GM18526 (cell line): ENCODE results near the gene CCDC27.

Experiments
- POLR2A ChIP-seq: IDR thresholded peaks from 3 replicates; pipeline ENCODE4 v1.6.1; 2011; ENCODE audit not compliant: insufficient read length; ENCODE audit errors: extremely low read depth

CCDC27 gene

DNA sequence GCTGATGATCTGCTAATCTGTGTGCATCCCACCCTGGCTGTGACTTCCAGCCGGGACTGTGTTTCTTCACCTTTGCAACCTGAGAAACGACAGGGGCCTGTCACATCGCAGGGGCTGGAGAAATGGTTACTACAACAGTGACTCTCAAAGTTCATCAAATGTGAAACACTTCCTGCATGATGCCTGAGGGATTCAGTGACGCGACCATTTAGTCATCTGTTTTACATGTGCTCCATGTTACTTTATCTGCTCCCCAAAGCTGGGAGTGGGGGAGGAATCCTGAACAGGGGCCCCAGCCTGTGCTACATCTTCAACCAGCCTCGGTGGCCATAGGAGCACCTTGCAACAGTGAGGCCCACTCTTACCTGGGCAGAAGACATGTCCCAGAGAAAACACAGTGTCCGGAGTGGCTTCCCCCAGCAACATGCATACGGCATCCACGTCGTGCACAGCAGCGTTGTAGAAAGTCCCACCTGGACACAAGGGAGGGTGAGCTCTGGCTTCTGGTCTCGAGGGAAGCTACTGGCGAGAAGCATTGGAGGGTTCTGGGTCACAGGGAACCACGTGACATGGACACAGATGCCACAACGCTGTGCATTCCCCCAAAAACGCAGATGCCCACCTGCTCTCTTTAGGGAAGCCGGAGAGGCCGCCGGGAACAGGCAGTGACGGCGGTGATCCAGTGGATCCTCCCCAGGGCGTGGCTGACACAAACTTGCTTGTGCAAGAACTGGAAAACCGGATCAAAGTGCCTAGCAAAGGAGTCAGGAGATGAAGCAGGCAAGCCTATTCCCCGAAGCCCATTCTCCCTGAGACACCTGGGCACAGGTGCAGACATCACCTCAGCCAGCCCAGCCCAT, 9.6 kb upstream of the CCDC27 start:
- TF ChIP-seq POLR2A = no peak

DNA sequence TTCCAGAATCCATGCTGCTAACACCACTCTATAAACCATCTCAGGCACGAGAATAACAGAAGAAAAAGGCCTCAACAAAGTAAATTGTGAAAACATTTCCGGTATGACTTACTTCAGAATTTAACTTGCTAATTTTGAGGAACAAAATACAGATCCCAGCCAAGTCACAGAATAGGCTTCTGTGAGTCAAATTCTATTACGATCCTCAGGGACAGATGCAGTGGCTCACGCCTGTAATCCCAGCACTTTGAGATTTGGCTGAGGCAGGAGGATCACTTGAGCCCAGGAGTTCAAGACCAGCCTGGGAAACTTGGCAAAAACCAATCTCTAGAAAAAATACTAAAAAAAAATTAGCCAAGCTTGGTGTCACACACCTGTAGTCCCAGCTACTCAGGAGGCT, 8.8 kb upstream of the CCDC27 start:
- TF ChIP-seq POLR2A = no peak

DNA sequence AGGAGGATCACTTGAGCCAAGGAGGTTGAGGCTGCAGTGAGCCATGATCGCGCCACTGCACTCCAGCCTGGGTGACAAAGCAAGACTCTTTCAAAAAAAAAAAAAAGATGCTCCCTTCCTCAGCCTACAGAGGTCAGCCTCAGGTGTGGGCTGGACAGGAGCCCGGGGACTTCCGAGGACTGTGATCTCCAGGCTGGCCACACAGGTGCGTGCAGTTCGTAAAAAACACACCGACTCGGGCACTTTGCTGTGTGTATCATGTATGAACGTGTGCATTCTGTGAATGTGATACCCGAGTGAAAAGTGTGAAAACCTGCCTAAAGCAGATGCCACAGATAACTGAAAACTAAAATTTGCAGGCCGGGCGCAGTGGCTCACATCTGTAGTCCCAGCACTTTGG, 8.4 kb upstream of the CCDC27 start:
- no peak for TF ChIP-seq POLR2A

DNA sequence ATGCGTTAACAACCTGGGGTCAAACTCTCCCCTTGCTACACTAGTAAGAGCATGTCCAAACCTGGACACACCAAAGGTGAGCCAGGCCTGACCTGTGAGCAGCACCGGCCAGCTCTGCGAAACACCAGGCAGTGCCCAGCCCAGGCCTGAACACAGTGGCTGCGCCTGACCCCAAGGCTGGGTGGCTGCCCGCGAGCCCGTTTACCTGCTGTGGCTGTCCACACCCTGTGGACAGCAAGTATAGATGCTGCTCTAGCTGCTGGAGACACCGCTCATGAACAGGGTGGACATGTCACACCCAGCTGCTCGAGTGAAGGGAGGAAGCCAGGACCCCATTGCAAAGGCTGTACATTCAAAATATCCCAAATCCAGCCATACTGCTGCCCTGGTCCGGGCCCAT, 7.6 kb upstream of the CCDC27 start:
- no peak for TF ChIP-seq POLR2A

DNA sequence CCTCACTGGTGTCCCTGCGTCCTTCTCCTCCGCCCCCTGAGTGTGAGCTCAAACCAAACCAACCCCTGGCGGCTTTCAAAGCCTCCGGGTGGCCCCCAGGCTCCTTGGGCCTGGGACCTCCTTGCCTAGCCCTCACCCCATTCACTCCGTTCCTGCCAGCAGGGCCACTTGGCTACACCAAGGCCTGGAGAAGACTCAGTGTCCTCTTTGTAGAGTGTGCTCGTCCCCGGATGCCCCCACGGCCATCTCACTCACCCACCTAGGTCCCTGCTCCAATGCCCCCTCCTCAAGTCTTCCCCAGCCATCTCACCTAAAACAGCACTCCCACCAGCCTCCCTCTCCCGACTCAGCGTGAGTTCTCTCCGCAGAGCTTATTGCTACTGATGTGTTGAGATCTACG, 7.2 kb upstream of the CCDC27 start:
- no peak for TF ChIP-seq POLR2A

DNA sequence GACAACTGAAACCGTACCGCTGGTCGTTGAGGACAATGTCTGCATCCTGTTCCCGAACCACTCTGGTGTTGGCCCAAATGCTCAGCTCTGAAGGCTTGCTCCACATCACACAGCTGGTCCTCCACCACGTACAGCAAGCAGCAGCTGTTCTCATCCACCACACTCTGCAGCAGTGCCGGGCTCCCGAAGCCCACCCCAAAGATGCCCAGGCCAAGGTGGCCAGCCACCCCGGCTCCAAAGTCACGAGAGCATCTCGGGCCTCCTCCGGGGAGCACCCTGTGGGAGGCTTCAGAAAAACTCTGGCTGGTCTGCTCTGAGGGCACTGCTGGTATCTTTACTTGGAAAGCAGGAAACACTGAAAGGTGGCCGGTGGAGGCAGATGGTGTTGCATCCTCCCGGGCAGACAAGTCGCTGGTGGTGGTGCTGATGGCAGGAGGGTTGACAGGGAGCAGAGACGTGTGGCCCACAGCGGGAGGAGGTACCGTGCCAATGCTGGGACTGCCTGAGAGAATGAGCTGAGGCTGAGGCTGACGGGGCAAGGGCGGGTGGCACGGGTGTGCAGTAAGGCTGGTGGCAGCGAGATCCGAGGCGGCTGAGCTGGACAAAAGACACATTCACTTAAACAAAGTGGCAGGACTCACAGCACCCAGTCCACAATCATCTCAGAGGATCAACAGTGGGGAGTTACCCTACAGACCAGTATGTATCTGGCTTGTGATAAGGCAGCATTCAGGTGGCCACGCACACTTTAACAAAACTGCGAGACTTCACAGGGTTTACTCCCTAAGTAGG, 6.5 kb upstream of the CCDC27 start:
- TF ChIP-seq POLR2A = no peak

DNA sequence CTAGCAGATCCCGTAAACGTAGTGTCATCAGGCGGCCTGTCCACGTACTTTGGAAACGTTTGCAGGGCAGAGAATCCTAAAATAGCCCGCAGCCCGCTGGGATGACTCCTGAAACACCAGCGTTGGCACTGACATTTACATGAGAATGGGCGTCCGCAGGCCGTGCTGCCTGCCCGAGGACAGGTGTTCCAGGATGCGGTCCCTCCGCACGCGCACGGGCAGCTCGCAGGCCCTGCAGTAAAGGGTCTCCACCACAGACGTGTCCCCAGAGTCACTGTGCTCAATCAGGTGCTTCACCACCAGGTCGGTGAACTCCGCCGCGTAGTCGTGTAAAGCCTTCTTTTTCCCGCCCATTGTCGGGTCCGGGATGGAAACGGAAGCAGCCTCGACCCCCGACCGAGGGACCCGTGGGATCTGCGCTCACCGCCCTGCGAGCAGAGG, 5.8 kb upstream of the CCDC27 start:
- TF ChIP-seq POLR2A = no peak

DNA sequence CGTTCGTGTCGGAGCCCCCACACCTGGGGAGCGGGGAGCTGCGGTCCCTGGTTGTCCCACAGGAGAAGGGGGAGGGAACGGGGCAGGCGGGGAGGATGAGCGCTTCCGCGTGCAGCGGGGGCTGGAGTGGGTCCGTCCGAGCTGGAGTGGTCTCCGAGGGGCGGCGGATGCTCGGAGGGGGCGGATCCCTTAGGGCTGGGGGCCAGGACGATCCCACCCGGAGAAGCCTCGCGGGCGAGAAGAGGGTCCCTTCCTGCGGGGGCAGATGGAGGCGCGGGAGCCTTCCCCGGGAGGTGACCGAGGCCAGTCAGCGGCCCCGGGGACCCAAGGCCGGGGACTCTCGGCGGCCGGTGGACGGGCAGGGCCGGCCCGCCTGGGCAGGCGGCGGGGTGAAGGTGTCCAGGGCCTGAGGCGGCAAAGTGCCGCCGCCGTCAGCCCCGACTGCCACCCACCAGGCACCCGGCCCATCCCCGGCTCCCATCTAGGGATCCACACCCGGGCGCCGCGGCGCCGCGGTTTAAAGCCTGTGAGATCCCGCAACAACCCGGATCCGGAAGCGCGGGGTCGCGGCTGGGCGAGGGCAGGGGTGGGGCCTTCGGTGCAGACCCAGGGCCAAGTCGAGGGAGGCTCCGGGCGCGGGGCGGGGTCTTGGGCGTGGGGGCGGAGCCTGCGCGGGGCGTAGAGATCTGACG, 5.3 kb upstream of the CCDC27 start:
- TF ChIP-seq POLR2A = peak; percentile 61

DNA sequence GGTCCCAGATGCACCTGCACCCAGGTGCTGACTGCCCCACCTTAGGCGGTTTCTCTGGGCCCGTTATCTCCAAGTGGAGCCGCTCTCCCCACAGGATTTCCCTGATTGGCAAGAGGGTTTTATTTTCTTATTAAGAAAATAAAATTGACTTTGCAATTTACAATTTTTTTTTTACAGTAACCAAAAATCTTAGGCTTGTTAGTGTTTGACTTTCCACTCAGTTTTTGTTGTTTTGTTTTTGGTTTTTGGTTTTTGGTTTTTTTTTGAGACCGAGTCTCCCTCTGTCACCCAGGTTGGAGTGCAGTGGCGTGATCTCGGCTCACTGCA, 4.8 kb upstream of the CCDC27 start:
- TF ChIP-seq POLR2A = no peak

DNA sequence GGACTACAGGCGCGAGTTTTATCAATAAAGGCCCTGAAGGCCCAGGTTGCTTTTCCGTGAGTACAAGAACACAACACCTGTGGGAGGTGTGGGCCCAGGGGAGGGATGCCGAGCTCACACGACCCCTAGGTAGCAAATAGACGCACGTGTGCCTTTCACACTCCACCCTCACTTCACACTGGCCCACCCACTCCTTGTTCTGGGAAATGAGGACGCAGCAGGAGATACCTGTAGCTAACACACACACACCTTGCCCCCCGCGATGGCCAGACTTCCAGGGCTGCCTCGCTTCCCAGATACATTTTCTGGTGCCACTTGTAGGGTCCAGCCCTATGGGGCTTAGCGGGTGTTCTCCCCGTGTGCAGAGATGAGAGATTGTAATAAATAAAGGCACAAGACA, 4.3 kb upstream of the CCDC27 start:
- TF ChIP-seq POLR2A = no peak

DNA sequence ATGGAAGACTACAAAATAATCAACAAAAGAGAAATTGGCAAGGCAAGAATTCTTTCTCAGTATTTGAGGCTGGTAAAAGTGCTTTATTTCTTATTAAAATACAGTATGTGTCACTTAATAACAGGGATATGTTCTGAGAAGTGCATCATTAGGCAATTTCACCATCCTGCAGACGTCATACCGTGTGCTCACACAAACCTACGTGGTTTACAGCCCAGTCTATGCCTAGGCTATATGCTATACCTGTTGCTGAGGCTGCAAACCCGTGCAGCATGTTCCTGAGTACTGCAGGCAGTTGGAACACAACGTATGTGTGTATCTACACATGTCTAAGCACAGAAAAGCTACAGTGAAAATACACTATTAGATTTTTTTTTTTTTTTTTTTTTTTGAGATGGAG, 2.7 kb upstream of the CCDC27 start:
- TF ChIP-seq POLR2A = no peak

DNA sequence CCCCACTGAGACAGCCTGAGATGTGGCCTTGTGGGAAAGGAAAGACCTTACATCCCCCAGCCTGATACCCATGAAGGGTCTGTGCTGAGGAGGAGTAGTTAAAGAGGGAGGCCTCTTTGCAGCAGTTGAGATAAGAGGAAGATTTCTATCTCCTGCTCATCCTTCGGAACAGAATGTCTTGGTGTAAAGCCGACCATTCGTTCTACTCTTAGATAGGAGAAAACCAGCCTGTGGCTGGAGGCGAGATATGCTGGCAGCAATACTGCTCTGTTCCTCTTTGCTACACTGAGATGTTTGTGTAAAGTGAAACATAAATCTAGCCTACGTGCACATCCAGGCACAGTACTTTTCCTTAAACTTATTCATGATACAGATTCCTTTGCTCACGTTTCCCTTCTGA, 1.5 kb upstream of the CCDC27 start:
- no peak for TF ChIP-seq POLR2A

DNA sequence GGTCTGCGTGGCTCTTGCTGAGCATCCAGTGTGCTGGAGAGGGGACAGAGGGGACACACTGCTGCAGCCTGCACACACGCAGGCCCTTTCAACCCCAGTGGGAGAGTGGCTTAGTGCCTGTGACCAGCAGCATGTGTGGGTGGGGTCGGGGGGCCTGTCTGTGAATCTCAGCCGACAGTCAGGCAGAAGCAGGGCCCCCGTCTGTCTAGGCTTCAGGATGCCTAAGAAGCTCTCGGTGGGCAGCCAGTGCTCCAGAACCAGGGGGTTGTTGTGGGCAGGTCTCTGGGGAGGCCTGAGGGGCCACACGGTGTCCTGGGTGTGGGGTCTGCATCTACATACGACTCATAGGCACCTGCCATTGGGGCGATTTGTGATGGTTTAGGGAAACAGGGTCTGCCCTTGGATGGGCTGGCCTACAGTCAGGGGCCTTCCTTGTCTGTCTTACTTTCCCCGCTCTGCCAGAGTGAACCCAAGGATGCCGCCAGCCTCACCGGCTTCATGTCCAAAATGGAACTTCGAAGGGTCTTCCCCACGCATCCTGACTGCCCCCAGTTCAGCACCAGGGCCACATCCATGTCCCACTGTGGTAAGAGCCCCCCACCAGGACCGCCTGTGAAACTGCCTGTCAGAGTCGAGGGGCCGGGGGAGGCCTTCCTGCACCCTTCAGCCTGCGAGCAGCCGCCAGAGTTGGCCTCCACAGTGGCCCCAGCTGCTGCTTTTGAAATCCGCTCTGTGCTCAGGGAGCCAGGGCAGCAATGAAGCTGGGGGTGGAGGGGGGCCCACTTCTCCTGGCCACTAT, 1.6 kb downstream of the CCDC27 start:
- TF ChIP-seq POLR2A = no peak

DNA sequence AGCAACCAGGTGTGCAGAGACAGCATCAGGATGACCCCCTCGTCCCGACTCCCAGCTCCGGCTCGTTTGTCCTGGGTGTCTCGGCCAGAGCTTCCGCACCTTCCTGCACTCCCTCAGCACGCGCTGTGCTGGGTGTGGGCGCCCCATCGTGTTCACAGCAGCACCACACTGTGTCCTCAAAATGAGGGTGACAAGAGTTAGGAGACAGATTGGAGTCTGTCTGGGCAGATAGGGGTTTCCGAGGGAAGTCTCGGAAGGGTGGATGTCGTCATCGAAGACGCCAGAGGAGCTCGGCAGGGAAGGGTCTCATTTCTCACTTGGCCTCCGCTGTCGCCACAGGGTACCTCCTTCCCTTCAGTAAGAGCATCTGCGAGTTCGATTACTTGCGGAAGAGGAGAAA, 4.1 kb downstream of the CCDC27 start:
- no peak for TF ChIP-seq POLR2A

DNA sequence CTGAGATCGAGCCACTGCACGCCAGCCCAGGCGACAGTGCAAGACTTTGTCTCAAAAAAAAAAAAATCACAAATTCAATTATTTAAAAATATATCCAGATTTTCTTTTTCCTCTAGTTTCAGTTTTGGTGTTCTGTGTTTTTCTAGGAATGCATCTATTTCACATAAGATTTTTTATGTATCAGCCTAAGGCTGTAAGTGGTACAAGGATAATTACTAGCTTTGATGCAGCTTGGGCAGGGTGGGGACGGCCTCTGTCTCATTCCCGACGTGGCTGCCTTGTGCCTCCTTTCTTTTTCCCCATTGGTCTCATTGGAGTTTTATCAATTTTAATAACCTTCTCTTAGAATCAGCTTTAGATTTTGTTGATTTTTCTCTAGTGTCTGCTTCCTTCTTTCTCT, 6.9 kb downstream of the CCDC27 start:
- TF ChIP-seq POLR2A = no peak

DNA sequence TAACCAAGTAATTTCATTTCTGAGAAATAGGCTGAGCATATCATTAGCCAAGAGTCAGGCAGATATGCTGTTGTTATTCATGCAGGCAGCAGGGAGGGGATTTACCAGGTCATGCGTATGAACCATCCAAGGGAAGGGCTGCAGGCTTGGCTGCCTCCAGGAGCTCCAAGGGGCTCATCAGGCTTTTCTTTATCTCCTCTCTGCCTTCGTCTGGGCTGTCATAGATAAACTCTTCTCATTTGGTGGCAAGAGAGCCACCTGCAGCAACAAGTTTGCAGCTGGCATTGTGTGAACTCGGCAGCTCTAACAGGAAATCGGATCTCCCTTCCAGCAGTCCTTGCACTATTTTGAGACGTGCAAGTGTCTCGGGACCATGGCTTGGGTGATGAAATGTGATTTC, 7.5 kb downstream of the CCDC27 start:
- no peak for TF ChIP-seq POLR2A
